ACC112 (cell line): ENCODE measurements around the gene NMRAL1.

Experiments used
- H2AFZ ChIP-seq: fragments of 200-600 bp; sonication (generic); one replicate; pipeline ENCODE4 v1.6.0; 2017; ENCODE audit warnings: antibody characterized with exemption, low read length; ENCODE audit not compliant: unreplicated experiment
- H3K27ac ChIP-seq: fragments of 200-600 bp; sonication (generic); 2 replicates; pipeline ENCODE4 v1.5.1; 2014; ENCODE audit warnings: low read depth, mild to moderate bottlenecking, antibody characterized with exemption, low read length, moderate library complexity
- H3K27me3 ChIP-seq: fragments of 200-600 bp; sonication (generic); 2 replicates; pipeline ENCODE4 v1.6.1; 2014; ENCODE audit warnings: mild to moderate bottlenecking, antibody characterized with exemption, low read length, moderate library complexity, mixed read lengths; ENCODE audit not compliant: insufficient read depth
- H3K36me3 ChIP-seq: fragments of 200-600 bp; sonication (generic); 2 replicates; pipeline ENCODE4 v1.6.1; 2016; ENCODE audit warnings: mild to moderate bottlenecking, antibody characterized with exemption, low read length, moderate library complexity, mixed read lengths; ENCODE audit not compliant: insufficient read depth
- H3K4me1 ChIP-seq: fragments of 200-600 bp; sonication (generic); one replicate; pipeline ENCODE4 v1.6.1; 2016; ENCODE audit warnings: low read length, mixed read lengths; ENCODE audit not compliant: insufficient read depth, unreplicated experiment, control insufficient read depth
- H3K4me3 ChIP-seq: fragments of 200-600 bp; sonication (generic); 2 replicates; pipeline ENCODE4 v1.5.1; 2014; ENCODE audit warnings: mild to moderate bottlenecking, low read depth, low read length
- H3K79me2 ChIP-seq: fragments of 200-600 bp; sonication (generic); one replicate; pipeline ENCODE4 v1.6.0; 2016; ENCODE audit warnings: low read length; ENCODE audit not compliant: control insufficient read depth, unreplicated experiment, insufficient read depth

Gene NMRAL1

DNA sequence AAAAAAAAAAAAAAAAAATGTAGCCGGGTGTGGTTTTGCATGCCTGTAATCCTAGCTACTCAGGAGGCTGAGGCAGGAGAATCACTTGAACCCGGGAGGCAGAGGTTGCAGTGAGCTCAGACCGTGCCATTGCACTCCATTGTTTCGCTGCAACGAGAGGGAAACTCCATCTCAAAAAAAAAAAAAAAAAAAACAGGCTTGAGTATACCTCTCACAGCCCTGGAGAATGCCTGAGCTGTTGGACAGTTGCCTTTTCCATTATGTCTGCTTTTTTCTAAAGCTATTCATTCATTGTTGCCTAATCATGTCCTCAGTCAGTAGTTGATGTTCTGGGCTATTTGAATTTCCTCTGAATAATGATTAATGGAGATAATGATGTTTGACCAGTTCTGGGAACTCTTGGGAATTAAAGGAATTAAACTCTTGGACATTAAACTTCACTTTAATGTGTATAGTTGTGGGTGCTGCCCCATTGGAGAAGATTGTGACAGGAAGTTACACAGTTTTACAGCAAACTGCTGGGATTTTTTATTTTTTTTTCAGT is 13.6 kb upstream of the NMRAL1 start:
- Histone ChIP-seq H3K27ac (peak overlapping the region; percentile 62), H3K27me3 (no peaks in the 10 kb centered on the region), H2AFZ (no peak overlapping the region), H3K79me2 (peaks cover 40% of the 10 kb centered on the region), H3K36me3 (no peaks in the 10 kb centered on the region), H3K4me3 (no peak overlapping the region), H3K4me1 (peaks cover 34% of the 10 kb centered on the region)

DNA sequence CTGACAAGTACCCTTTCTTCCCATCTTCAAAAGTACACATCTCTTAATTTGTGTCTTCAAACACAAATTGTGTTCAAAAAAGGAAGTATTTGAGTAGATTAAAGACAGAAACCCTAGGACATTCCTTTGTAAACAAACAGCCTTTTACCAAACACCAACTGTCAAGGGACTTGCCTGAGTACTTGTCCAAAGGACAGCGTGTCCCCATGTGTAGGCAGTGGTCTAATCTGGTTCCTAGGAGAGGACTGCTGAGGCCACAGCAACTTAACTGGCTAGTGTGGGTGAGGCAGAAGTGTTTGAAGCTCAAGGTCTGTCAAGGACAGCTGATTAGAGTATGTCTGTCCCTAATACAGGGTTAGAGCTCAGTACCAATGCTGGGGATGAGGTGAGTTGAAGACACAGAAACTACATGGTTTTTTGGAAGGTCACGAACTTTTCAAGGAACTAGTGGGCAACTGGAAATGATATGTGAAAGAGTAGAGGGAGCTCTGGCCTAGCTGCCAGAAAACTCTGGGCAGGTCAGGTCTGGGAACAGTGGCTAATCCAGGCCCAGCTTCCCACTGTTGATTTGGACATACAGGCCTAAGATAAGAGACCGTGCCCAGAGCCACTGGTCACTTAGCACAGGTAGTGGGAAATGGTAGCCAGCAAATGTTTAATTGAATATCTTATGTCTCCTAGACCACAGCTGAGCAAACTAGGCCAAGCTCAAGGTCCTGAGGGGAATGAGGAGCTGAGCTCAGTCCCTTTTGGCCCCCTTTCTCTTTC is 11.9 kb upstream of the NMRAL1 start:
- H3K36me3 ChIP-seq = 0 out of 2 replicates have a peak, but pooled peaks cover 2% of the 10 kb centered on the region
- peaks cover 34% of the 10 kb centered on the region for H3K4me1 ChIP-seq
- H3K27me3 ChIP-seq = no peaks in the 10 kb centered on the region
- H3K79me2 ChIP-seq = peaks cover 46% of the 10 kb centered on the region
- H3K27ac ChIP-seq = peak overlapping the region; percentile 29
- no peak overlapping the region for H3K4me3 ChIP-seq
- no peak overlapping the region for H2AFZ ChIP-seq

- Histone ChIP-seq H2AFZ (no peak overlapping the region), H3K27me3 (no peaks in the 10 kb centered on the region), H3K4me3 (no peak overlapping the region), H3K27ac (no peak overlapping the region), H3K36me3 (0 out of 2 replicates have a peak, but pooled peaks cover 2% of the 10 kb centered on the region), H3K4me1 (peaks cover 22% of the 10 kb centered on the region), H3K79me2 (peaks cover 65% of the 10 kb centered on the region)
Measured at GRCh38 chr16:4481963-4482362, 7.5 kb upstream of the NMRAL1 start.

DNA sequence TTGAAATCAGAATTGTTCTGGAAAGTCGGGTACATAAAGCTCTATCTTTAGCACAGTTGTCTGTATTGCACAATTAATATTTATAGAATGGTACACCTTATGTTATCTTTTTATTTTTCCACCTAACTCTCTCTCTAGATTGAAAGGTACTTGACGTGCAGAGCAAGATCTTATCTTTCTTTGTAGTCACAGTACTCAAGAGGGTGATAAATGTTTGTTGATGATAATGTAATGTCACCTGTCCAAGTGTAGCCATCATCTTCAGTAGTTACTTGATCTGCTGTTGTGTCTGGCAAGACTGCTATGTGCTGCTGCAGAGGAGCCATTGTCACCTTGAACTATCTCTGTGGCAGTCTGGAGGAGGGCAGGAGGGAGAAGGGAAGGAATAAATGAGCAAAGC is 7.1 kb upstream of the NMRAL1 start:
- Histone ChIP-seq H2AFZ (no peak overlapping the region), H3K36me3 (0 out of 2 replicates have a peak, but pooled peaks cover 2% of the 10 kb centered on the region), H3K4me1 (peaks cover 22% of the 10 kb centered on the region), H3K79me2 (peaks cover 69% of the 10 kb centered on the region), H3K27ac (no peak overlapping the region), H3K27me3 (no peaks in the 10 kb centered on the region), H3K4me3 (no peak overlapping the region)

DNA sequence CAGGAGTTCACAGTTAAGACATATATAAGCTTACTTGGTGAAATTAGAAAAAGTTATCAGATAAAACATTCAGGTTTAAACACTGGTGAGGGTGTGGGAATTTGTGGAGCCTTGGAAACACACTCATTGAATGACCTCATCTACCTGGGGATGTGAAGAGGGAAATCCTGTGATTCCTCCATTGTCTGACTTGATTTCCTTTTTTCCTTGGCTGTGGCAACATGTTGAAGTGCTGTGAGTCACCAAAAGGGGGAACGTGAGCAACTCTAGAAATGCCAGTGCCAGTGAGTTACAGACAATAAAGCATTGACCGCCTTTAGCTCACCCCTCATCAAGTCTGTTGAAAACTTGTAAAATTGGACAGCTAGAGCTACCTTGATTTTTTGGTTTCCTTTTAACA is 3.5 kb upstream of the NMRAL1 start:
- Histone ChIP-seq H3K27me3 (no peaks in the 10 kb centered on the region), H3K4me3 (peak overlapping the region; percentile 93; the same call in 1 of the 2 replicates), H3K27ac (peak overlapping the region; percentile 26), H3K36me3 (0 out of 2 replicates have a peak, but pooled peaks cover 2% of the 10 kb centered on the region), H2AFZ (no peak overlapping the region), H3K79me2 (peaks cover 72% of the 10 kb centered on the region), H3K4me1 (peaks cover 13% of the 10 kb centered on the region)

DNA sequence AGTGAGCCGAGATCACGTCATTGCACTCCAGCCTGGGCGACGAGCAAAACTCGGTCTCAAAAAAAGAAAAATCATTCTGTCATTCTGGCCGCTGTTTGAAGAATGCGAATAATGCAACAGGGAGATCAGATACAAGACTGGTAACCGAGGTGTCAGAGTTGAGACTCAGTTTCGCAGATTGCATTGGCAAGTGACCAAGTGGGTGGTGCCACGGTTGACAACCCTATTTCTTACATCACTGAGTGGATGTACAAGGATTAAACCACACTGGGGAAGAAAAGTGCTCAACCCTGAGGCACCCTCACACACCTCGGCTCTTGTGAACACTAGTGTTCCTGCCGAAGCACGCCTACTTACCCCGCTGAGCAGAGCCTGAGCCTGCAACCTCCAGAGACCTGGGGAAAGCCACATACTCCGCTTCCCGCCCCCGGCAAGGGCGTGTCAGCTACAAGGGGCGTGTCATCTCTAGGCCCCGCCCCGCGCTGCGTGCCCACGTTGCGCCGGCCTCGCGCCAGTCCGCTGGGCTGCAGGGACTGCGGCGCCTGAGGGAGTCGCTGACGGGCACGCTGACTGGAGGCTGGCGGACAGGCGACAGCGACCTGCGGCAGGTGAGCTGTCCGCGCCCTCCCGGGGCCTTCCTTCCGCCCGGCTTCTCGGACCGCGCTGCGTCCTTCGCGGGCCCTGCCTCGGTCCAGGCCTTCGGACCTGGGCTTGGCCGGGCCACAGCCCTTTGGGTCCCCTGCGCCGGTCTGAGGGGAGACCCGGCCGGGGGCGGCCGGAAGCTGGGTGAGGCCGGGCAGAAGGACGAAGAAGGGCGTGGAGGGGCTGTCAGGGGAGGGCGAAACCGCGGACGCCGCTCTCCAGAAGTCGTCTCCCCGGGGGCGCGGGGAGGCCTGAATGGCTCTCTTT is 1.7 kb upstream of the NMRAL1 start, which contains the start of gene HMOX2:
Gene HMOX2 (plus strand): TSS at position 519 of the 909 bp plus-strand sequence. CDS start 29,127 bp downstream, outside the sequence.
- Histone ChIP-seq H3K27me3 (no peaks in the 10 kb centered on the region), H3K79me2 (peaks cover 55% of the 10 kb centered on the region), H3K27ac (peak within 1 kb of the TSS; percentile 19; the same call in 1 of the 2 replicates), H2AFZ (peak within 1 kb of the TSS; percentile 32), H3K4me1 (peaks cover 13% of the 10 kb centered on the region), H3K4me3 (peak within 1 kb of the TSS; percentile 93), H3K36me3 (no peaks in the 10 kb centered on the region)

DNA sequence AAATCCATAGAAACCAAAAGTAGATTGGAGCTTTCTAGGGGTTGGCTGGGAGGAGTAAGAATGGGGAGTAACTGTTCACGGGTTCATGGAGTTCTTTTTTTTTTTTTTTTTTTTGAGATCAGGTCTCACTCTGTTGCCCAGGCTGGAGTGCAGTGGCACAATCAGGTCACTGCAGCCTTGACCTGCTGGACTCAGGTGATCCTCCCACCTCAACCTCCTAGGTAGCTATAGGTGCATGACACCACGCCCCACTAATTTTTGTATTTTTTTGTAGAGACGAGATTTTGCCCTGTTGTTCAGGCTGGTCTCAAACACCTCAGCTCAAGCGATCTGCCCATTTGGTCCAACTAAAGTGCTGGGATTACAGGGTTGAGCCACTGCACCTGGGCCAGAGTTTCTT is 1.5 kb downstream of the NMRAL1 start:
- no peak overlapping the region for H2AFZ ChIP-seq
- peaks cover 9% of the 10 kb centered on the region for H3K4me1 ChIP-seq
- no peak overlapping the region for H3K27ac ChIP-seq
- peaks cover 28% of the 10 kb centered on the region for H3K79me2 ChIP-seq
- H3K36me3 ChIP-seq = no peaks in the 10 kb centered on the region
- H3K4me3 ChIP-seq = no peak overlapping the region
- H3K27me3 ChIP-seq = no peaks in the 10 kb centered on the region

DNA sequence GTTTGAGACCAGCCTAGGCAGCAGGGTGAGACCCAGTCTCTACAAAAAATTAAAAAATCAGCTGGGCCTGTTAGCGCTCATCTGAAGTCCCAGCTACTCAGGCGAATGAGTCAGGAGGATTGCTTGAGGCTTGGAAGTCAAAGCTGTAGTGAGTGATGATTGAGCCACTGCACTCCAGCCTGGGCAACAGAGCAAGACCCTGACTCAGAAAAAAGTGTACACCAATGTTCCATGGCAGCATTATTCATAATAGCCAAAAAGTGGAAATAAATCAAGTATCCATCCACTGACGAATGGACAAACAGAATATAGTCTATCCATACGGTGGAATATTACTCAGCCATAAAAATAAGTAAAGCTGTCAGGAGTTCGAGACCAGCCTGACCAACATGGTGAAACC is 2.6 kb downstream of the NMRAL1 start:
- H3K79me2 ChIP-seq = peaks cover 20% of the 10 kb centered on the region
- H3K27me3 ChIP-seq = no peaks in the 10 kb centered on the region
- H3K4me3 ChIP-seq = no peak overlapping the region
- H3K36me3 ChIP-seq = peaks cover 3% of the 10 kb centered on the region; the same call in 1 of the 2 replicates
- H3K27ac ChIP-seq = no peak overlapping the region
- H3K4me1 ChIP-seq = peaks cover 3% of the 10 kb centered on the region
- H2AFZ ChIP-seq = no peak overlapping the region

DNA sequence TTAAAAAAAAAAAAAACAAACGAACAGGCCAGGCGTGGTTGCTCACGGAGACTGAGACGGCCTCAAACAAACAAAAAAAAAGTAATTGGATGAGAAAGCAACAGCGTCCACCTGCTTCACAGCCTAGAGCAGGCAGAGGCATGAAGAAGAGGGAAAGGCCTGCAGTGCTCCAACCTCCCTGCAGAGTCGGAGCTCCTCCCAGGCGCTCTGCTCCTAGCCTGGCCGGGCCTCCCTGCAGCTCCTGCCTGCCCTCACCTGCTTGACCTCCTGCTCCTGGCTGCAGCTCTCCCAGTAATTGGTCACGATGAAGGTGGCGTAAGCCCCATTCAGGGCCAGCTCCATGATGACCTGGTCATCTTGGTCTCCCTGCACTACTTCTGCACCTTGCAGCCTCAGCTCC is 5.5 kb downstream of the NMRAL1 start:
- no peak overlapping the region for H3K27ac ChIP-seq
- H3K36me3 ChIP-seq = peaks cover 12% of the 10 kb centered on the region; the same call in 1 of the 2 replicates
- no peak overlapping the region for H2AFZ ChIP-seq
- no peaks in the 10 kb centered on the region for H3K4me1 ChIP-seq
- no peaks in the 10 kb centered on the region for H3K27me3 ChIP-seq
- peaks cover 5% of the 10 kb centered on the region for H3K79me2 ChIP-seq
- H3K4me3 ChIP-seq = no peak overlapping the region

- Histone ChIP-seq H2AFZ (no peak overlapping the region), H3K27ac (no peak overlapping the region), H3K4me1 (no peaks in the 10 kb centered on the region), H3K4me3 (no peak overlapping the region), H3K27me3 (no peaks in the 10 kb centered on the region), H3K36me3 (peaks cover 12% of the 10 kb centered on the region; the same call in 1 of the 2 replicates), H3K79me2 (no peaks in the 10 kb centered on the region)
Measured at GRCh38 chr16:4467916-4468315, 6.5 kb downstream of the NMRAL1 start.
